Measurements from ENCODE around the gene SLC24A4. TPM values are rescaled to one million over a fixed set of nuclear protein-coding genes. Genes with fewer than 3 reads are reported as not detected.

The SLC24A4 gene
- polyA plus RNA-seq, 1 donor from 2014 or later: 0.17 TPM

DNA sequence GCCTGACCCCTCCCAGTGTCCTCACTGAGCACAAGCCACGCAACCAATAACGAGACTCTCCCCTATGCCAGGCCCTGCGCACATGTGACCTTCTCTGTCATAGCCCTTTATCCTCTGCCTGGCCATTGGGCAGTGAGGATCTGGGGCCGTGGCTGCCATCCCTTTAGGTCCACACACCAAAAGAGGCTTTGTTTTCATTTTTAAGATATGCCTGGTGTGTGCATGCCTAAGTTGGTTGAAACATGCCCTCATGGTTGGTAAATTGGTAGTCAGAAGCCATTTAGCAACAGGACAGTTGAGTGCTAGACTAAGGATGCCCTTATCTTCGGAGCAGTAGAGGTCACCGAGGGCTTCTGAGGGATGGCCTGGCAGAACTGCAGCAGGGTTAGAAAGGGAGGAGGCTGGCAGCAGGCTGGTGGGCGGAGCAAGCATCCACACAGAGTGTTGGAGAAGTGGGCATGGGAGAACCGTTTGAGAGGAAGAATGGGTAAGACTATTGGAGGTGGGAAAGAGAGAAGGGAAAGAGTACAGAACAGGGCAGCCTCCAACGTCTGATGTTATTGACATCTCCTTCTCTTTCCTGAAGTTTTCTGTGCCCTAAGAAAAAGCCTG is 75.1 kb downstream of the SLC24A4 start:
- H3K9me3 ChIP-seq (ENCODE audit: low read length): no peaks in the 10 kb centered on the region
- no peaks in the 10 kb centered on the region for H4K20me1 ChIP-seq (ENCODE audit: insufficient read depth)
- H3K4me2 ChIP-seq (ENCODE audit: low read length): no peak overlapping the region
- H3F3A ChIP-seq (ENCODE audit: insufficient read depth, low read length, poor library complexity, severe bottlenecking): no peaks in the 10 kb centered on the region
- no peaks in the 10 kb centered on the region for H3K36me3 ChIP-seq (ENCODE audit: insufficient read depth, low read length)
- H3K9me2 ChIP-seq (ENCODE audit: insufficient read depth, low read length): no peaks in the 10 kb centered on the region
- no peak overlapping the region for H3K27ac ChIP-seq (ENCODE audit: low read length)
- no peak for TF ChIP-seq TAF1 (IDR thresholded peaks at IDR 0.05; ENCODE audit: low read depth)
- no peak overlapping the region for H2AFZ ChIP-seq (ENCODE audit: low read depth, low read length)
- H3K27me3 ChIP-seq (ENCODE audit: insufficient read depth, low read depth, low read length): no peaks in the 10 kb centered on the region
- no peak overlapping the region for H3K4me3 ChIP-seq (ENCODE audit: low read length)
- no peaks in the 10 kb centered on the region for H3K79me2 ChIP-seq (replicated peaks; ENCODE audit: insufficient read depth, low read length)
- H3K9ac ChIP-seq (ENCODE audit: low read length): no peak overlapping the region

DNA sequence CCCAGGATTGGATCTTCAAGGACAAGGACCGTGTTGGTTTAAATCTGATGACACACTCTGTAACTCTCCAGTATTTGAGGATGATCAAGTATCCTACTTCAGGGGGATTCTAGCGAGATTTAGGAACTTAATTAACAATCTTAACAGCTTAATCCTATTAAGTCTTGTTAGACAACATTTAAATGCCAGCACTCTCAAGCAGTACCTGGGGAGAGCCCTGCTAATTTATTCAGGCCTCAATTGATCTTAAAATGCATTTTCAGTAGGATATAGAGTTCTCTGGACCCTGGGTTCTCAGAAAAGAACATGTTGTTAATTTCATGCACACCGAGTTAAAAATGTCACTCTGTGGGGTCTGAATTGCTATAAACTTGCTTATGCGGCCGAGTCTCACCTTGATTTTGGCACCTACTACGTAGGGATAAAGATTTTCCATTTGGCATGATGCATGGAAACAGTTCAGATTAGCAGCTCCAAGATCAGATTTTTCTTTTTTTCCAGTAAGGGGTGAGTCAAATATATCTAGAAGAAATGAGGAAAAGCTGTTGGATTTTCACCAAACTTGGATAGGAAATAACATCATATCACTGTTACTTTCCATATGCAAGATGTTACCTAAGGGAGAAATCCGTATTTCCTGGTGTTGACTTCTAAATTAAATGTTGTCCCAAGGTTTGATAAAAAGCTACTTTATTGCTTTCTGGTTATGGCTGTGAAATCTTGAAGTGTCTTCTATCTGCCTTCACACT is 76.1 kb downstream of the SLC24A4 start:
- TF ChIP-seq EP300 (conservative IDR thresholded peaks at IDR 0.05; ENCODE audit: poor library complexity, severe bottlenecking) (no peak), POLR2AphosphoS5 (IDR thresholded peaks at IDR 0.05) (no peak), EZH2 (IDR thresholded peaks at IDR 0.05; ENCODE audit: borderline replicate concordance, insufficient read depth, low read length, poor library complexity, severe bottlenecking) (no peak), SMC3 (conservative IDR thresholded peaks at IDR 0.05; ENCODE audit: poor library complexity) (no peak), TAF1 (IDR thresholded peaks at IDR 0.05; ENCODE audit: low read depth) (no peak)
- TF ChIP-seq, protein P1, sequence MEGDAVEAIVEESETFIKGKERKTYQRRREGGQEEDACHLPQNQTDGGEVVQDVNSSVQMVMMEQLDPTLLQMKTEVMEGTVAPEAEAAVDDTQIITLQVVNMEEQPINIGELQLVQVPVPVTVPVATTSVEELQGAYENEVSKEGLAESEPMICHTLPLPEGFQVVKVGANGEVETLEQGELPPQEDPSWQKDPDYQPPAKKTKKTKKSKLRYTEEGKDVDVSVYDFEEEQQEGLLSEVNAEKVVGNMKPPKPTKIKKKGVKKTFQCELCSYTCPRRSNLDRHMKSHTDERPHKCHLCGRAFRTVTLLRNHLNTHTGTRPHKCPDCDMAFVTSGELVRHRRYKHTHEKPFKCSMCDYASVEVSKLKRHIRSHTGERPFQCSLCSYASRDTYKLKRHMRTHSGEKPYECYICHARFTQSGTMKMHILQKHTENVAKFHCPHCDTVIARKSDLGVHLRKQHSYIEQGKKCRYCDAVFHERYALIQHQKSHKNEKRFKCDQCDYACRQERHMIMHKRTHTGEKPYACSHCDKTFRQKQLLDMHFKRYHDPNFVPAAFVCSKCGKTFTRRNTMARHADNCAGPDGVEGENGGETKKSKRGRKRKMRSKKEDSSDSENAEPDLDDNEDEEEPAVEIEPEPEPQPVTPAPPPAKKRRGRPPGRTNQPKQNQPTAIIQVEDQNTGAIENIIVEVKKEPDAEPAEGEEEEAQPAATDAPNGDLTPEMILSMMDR (IDR thresholded peaks at IDR 0.05; ENCODE audit: poor library complexity, severe bottlenecking): no peak
- TF ChIP-seq, protein P2, sequence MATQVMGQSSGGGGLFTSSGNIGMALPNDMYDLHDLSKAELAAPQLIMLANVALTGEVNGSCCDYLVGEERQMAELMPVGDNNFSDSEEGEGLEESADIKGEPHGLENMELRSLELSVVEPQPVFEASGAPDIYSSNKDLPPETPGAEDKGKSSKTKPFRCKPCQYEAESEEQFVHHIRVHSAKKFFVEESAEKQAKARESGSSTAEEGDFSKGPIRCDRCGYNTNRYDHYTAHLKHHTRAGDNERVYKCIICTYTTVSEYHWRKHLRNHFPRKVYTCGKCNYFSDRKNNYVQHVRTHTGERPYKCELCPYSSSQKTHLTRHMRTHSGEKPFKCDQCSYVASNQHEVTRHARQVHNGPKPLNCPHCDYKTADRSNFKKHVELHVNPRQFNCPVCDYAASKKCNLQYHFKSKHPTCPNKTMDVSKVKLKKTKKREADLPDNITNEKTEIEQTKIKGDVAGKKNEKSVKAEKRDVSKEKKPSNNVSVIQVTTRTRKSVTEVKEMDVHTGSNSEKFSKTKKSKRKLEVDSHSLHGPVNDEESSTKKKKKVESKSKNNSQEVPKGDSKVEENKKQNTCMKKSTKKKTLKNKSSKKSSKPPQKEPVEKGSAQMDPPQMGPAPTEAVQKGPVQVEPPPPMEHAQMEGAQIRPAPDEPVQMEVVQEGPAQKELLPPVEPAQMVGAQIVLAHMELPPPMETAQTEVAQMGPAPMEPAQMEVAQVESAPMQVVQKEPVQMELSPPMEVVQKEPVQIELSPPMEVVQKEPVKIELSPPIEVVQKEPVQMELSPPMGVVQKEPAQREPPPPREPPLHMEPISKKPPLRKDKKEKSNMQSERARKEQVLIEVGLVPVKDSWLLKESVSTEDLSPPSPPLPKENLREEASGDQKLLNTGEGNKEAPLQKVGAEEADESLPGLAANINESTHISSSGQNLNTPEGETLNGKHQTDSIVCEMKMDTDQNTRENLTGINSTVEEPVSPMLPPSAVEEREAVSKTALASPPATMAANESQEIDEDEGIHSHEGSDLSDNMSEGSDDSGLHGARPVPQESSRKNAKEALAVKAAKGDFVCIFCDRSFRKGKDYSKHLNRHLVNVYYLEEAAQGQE (IDR thresholded peaks at IDR 0.05; ENCODE audit: borderline replicate concordance): no peak
- no peak overlapping the region for H3K9ac ChIP-seq (ENCODE audit: low read length)

More for the DNA sequence above, 76.1 kb downstream of the SLC24A4 start:
- Histone ChIP-seq H3K79me2 (replicated peaks; ENCODE audit: insufficient read depth, low read length) (no peaks in the 10 kb centered on the region), H3K9me3 (ENCODE audit: low read length) (no peaks in the 10 kb centered on the region), H3K4me3 (ENCODE audit: low read length) (no peak overlapping the region), H4K20me1 (ENCODE audit: insufficient read depth) (no peaks in the 10 kb centered on the region), H3K27me3 (ENCODE audit: insufficient read depth, low read depth, low read length) (no peaks in the 10 kb centered on the region), H3F3A (ENCODE audit: insufficient read depth, low read length, poor library complexity, severe bottlenecking) (no peaks in the 10 kb centered on the region), H3K36me3 (ENCODE audit: insufficient read depth, low read length) (no peaks in the 10 kb centered on the region), H3K9me2 (ENCODE audit: insufficient read depth, low read length) (no peaks in the 10 kb centered on the region), H2AFZ (ENCODE audit: low read depth, low read length) (no peak overlapping the region), H3K4me2 (ENCODE audit: low read length) (no peak overlapping the region), H3K27ac (ENCODE audit: low read length) (no peak overlapping the region)

All from neural cell (in vitro differentiated cells).